Measurements from ENCODE around the gene SFI1.

DNA sequence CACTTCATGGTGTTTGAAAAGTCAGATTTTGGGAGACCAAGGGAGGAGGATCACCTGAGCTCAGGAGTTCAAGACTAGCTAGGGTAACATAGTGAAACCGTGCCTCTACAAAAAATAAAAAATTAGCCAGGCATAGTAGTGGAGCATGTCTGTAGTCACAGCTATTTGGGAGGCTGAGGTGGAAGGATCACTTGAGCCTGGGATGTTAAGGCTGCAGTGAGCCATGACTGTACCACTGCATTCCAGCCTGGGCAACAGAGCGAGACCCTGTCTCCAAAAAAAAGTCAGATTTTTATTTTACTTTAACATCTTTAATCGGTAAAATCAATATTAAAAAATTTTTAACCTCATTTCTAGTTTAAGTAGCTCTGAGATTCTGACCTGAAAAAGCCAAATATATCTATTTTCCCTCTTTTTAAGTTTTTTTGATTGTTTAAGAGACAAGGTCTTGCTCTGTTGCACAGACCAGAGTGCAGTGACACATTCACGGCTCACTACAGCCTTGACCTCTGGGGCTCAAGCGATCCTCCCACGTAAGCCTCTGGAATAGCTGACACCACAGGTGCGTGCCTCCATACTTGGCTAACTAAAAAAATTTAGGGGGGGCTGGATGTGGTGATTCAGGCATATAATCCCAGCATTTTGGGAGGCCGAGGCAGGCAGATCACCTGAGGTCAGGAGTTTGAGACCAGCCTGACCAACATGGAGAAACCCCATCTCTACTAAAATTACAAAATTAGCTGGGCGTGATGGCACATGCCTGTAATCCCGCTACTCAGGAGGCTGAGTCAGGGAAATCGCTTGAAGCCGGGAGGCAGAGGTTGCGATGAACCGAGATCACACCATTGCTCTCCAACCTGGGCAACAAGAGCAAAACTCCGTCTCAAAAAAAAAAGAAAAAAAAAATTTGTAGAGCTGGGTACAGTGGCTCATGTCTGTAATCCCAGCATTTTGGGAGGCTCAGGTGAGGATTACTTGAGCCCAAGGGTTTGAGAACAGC is 48.4 kb downstream of the SFI1 start:
- no peak for TF ChIP-seq POLR2AphosphoS5 (IDR thresholded peaks at IDR 0.05)
- TF ChIP-seq, protein P1, sequence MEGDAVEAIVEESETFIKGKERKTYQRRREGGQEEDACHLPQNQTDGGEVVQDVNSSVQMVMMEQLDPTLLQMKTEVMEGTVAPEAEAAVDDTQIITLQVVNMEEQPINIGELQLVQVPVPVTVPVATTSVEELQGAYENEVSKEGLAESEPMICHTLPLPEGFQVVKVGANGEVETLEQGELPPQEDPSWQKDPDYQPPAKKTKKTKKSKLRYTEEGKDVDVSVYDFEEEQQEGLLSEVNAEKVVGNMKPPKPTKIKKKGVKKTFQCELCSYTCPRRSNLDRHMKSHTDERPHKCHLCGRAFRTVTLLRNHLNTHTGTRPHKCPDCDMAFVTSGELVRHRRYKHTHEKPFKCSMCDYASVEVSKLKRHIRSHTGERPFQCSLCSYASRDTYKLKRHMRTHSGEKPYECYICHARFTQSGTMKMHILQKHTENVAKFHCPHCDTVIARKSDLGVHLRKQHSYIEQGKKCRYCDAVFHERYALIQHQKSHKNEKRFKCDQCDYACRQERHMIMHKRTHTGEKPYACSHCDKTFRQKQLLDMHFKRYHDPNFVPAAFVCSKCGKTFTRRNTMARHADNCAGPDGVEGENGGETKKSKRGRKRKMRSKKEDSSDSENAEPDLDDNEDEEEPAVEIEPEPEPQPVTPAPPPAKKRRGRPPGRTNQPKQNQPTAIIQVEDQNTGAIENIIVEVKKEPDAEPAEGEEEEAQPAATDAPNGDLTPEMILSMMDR (IDR thresholded peaks at IDR 0.05 in 8 of 11, conservative IDR thresholded peaks at IDR 0.05 in 3 of 11), result no peak
- TF ChIP-seq POLR2A (IDR thresholded peaks at IDR 0.05), result no peak
